Thyroid gland (tissue), 4 donors: ENCODE results near the gene BRAF.

Source experiments
- POLR2A ChIP-seq, 2 donors: fragments of 450-650 bp; IDR thresholded peaks; one replicate each; pipeline ENCODE4 v1.6.1; 2017; ENCODE audit warnings: antibody characterized with exemption in 2 of 2, mild to moderate bottlenecking in 2 of 2, moderate library complexity in 1 of 2
- TF ChIP-seq, protein P1 (sequence below), 6 experiments: fragments of 200-600 bp in 3 of 6; fragments of 450-650 bp in 3 of 6; sonication (generic) in 3 of 6; IDR thresholded peaks; one replicate each; pipeline ENCODE4 v1.5.1; 2016 to 2019; ENCODE audit warnings: antibody characterized with exemption in 6 of 6, mild to moderate bottlenecking in 2 of 6, inconsistent platforms in 1 of 6, moderate library complexity in 1 of 6

DNA sequence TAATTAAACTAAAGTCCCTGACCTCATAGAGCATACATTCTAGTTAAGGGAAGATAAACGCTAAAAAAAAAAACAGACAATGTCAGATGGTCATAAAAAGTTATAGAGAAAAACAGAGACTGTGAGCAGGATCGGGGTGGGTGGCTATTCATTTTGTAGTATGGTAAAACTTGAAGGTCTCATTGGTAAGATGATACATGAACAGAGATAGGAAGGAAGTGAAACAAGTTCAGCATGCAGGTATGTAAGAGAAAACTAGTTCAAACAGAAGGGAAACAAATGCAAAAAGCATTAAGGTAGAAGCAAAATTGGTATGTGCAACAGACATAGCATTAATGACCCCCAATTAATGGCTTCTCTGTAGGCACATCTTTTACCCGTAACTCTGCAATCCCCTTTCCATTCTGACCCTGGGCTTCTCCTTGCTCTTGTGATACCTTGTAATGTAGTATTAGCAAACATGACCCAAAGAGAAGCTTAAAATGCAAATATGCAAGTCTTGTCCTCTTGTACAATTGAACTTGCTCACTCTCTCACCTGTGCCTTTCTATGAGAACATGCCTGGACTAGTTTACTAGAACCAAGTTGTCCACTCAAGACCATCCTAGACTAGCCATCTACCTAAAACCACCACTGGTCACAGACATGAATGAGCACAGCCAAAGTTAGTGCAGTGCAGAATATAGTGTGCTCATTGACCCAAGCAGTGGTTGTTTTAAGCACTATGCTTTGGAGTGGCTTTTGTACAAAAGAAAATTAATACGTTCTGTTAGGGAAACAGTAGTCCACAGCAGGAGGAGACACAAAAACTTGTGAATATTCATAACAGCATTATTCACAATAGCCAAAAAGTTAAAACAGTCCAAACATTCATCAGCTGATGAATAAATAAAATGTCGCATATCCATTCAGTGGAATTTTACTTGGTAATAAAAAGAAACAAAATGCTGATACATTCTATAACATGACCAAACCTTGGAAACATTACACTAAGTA is 57.0 kb downstream of the BRAF start:
- TF ChIP-seq, protein P1, sequence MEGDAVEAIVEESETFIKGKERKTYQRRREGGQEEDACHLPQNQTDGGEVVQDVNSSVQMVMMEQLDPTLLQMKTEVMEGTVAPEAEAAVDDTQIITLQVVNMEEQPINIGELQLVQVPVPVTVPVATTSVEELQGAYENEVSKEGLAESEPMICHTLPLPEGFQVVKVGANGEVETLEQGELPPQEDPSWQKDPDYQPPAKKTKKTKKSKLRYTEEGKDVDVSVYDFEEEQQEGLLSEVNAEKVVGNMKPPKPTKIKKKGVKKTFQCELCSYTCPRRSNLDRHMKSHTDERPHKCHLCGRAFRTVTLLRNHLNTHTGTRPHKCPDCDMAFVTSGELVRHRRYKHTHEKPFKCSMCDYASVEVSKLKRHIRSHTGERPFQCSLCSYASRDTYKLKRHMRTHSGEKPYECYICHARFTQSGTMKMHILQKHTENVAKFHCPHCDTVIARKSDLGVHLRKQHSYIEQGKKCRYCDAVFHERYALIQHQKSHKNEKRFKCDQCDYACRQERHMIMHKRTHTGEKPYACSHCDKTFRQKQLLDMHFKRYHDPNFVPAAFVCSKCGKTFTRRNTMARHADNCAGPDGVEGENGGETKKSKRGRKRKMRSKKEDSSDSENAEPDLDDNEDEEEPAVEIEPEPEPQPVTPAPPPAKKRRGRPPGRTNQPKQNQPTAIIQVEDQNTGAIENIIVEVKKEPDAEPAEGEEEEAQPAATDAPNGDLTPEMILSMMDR (IDR thresholded peaks at IDR 0.05) = no peak
- TF ChIP-seq POLR2A (IDR thresholded peaks at IDR 0.05) = no peak
